Endothelial cell of umbilical vein (primary cell): Measurements from ENCODE around the gene BAZ1B.

Experiments
- CTCF ChIP-seq, 2 donors: IDR thresholded peaks; 1 replicate in 1 of 2; 2 replicates in 1 of 2; pipeline ENCODE4 v1.5.1; 2011; ENCODE audit warnings: low read length in 2 of 2, mild to moderate bottlenecking in 2 of 2, moderate library complexity in 2 of 2, control low read depth in 1 of 2, inconsistent platforms in 1 of 2, low read depth in 1 of 2; ENCODE audit not compliant: insufficient read depth in 1 of 2; ENCODE audit errors: extremely low read depth in 1 of 2
- EZH2 ChIP-seq: IDR thresholded peaks from 2 replicates; pipeline ENCODE4 v1.6.1; 2012; ENCODE audit warnings: borderline replicate concordance, low read depth, mild to moderate bottlenecking, moderate library complexity, low read length, inconsistent platforms; ENCODE audit not compliant: severe bottlenecking
- JUN ChIP-seq: IDR thresholded peaks from 2 replicates; pipeline ENCODE4 v1.6.1; 2011; ENCODE audit warnings: borderline replicate concordance, low read depth; ENCODE audit not compliant: insufficient read length, insufficient read depth
- MYC ChIP-seq: IDR thresholded peaks from one replicate; pipeline ENCODE4 v1.6.1; 2011; ENCODE audit warnings: mild to moderate bottlenecking, low read depth, low read length
- POLR2A ChIP-seq: IDR thresholded peaks from 2 replicates; pipeline ENCODE4 v1.6.1; 2012; ENCODE audit warnings: low read depth, mild to moderate bottlenecking, control low read depth, low read length
- POLR2AphosphoS5 ChIP-seq: IDR thresholded peaks from 2 replicates; pipeline ENCODE4 v1.6.1; 2012; ENCODE audit warnings: low read depth, mild to moderate bottlenecking, control low read depth, low read length, moderate library complexity; ENCODE audit not compliant: insufficient read depth
- TF ChIP-seq, protein P1 (sequence below): IDR thresholded peaks from 2 replicates; pipeline ENCODE4 v1.6.1; 2011; ENCODE audit not compliant: insufficient read depth, insufficient read length

DNA sequence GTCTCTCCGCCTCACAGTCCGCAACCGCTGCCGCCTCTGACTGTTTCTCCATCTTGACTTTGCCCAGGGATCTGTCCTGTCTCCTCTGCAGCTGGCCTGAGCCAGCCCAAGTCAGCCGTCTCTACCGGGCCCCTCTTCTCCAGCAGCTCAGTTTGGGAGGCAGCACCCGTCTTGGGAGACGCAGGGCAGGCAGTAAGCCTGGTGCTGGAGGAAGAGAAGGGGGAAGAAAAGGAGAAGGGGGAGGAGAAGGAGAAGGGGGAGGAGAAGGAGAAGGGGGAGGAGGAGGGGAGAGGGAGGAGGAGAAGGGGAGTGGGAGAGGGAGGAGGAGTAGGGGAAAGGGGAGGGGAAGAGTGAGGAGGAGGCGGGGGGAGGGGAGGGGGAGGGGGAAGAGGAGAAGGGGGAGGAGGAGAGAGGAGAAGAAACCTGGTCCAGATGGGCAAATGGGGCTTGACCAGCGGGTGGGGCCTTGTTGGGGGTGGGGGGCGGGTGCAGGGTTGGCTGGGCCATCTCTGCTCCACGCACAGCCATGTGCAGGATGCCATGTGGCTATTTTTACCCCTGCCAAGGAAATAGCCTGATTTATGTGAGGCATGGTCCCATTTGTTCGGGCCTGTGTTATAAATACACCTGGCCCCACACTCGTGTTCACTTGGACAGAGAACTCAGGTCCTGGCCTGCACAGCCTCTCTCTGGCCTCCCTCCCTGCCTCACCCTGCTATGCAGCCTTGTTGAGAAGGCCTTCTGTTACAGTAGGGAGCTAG is 124.4 kb downstream of the BAZ1B start:
- TF ChIP-seq CTCF (IDR thresholded peaks at IDR 0.05; ENCODE audit: extremely low read depth in 1 of 2, insufficient read depth in 1 of 2, low read depth in 1 of 2, low read length in 2 of 2) (no peak), JUN (no peak), EZH2 (no peak), POLR2A (no peak), POLR2AphosphoS5 (no peak), MYC (no peak)
- TF ChIP-seq, protein P1, sequence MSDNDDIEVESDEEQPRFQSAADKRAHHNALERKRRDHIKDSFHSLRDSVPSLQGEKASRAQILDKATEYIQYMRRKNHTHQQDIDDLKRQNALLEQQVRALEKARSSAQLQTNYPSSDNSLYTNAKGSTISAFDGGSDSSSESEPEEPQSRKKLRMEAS: no peak
